NB4 (cell line): Measurements from ENCODE around the gene C11orf21.
"Not testable (repeated sequence)": the region's sequence is repeated elsewhere in the genome, so short reads cannot be mapped to it uniquely, and the experiment has no call there.

Source experiments
- CTCF ChIP-seq: IDR thresholded peaks from one replicate; pipeline ENCODE4 v1.5.1; 2012; ENCODE audit warnings: low read depth, low read length
- POLR2A ChIP-seq: IDR thresholded peaks from 2 replicates; pipeline ENCODE4 v1.6.1; 2011; ENCODE audit warnings: mild to moderate bottlenecking; ENCODE audit not compliant: insufficient read length; ENCODE audit errors: extremely low read depth

- TF ChIP-seq POLR2A, CTCF: not testable (repeated sequence)
Observed at GRCh38 chr11:2338760-2339159, 37.0 kb upstream of the C11orf21 start.
